ENCODE data around the gene RBFA. TPM values are rescaled to one million over a fixed set of nuclear protein-coding genes. Genes with fewer than 3 reads are reported as not detected.

The RBFA gene
- polyA plus RNA-seq, 1 of the 3 experiments (the other 2 are of a cell fraction): 57.6 TPM

DNA sequence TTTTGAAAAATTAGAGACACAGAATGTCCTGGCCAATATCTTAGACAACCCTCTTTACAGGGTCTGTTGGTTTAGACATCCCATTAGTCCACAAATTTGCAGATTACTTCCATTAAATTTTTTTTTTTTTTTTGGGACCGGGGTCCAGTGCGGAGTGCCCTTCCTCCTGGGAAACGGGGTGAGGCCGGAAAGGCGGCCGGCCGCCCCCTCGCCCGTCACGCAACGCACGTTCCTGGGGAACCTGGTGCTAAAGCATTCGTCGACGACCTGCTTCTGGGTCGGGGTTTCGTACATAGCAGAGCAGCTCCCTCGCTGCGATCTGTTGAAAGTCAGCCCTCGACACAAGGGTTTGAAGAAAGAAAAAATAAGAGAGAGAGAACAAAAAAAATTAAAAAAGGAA, 21.5 kb upstream of the RBFA start:
- CTCF ChIA-PET: no interaction called here

More for the DNA sequence above, 21.5 kb upstream of the RBFA start:
- no peaks in the 10 kb centered on the region for H4K20me1 ChIP-seq (ENCODE audit: insufficient read depth)
- H3K36me3 ChIP-seq (replicated peaks in 1 of 2; ENCODE audit: control insufficient read depth in 1 of 2, insufficient read depth in 2 of 2, low read length in 1 of 2): no peaks in the 10 kb centered on the region
- POLR2A ChIA-PET: no interaction called here
- no peaks in the 10 kb centered on the region for H3K79me2 ChIP-seq (ENCODE audit: insufficient read depth)
- H3K9me2 ChIP-seq: no peaks in the 10 kb centered on the region
- DNase-seq: no peak
- no peak overlapping the region for H3K27ac ChIP-seq (ENCODE audit: low read depth in 2 of 2, low read length in 1 of 2)
- no peak overlapping the region for H3K4me2 ChIP-seq
- no peaks in the 10 kb centered on the region for H3K9me3 ChIP-seq
- no peak overlapping the region for H3K9ac ChIP-seq
- H3K4me3 ChIP-seq (ENCODE audit: low read depth in 2 of 2, low read length in 1 of 2): no peak overlapping the region
- 94% methylated on average over 20 of the region's 20 CpGs for WGBS (ENCODE audit: low lambda C conversion rate)
- H3K27me3 ChIP-seq (ENCODE audit: insufficient read depth): no peaks in the 10 kb centered on the region
- H3F3A ChIP-seq (replicated peaks; ENCODE audit: insufficient read depth): peaks cover 13% of the 10 kb centered on the region
- no peak for TF ChIP-seq NRF1 (IDR thresholded peaks at IDR 0.05; ENCODE audit: low read depth, low read length)
- TF ChIP-seq TCF12 (IDR thresholded peaks at IDR 0.05): no peak
- no peak for TF ChIP-seq CTCF (IDR thresholded peaks at IDR 0.05)
- TF ChIP-seq MAX (IDR thresholded peaks at IDR 0.05; ENCODE audit: low read depth): no peak
- no peak for TF ChIP-seq YY1 (IDR thresholded peaks at IDR 0.05; ENCODE audit: low read depth)
- TF ChIP-seq, protein P1, sequence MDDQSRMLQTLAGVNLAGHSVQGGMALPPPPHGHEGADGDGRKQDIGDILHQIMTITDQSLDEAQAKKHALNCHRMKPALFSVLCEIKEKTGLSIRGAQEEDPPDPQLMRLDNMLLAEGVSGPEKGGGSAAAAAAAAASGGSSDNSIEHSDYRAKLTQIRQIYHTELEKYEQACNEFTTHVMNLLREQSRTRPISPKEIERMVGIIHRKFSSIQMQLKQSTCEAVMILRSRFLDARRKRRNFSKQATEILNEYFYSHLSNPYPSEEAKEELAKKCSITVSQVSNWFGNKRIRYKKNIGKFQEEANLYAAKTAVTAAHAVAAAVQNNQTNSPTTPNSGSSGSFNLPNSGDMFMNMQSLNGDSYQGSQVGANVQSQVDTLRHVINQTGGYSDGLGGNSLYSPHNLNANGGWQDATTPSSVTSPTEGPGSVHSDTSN (IDR thresholded peaks at IDR 0.05): no peak
- no peak for TF ChIP-seq FOSL2 (IDR thresholded peaks at IDR 0.05; ENCODE audit: borderline replicate concordance, low read depth)
- TF ChIP-seq FOXJ3 (CRISPR knock-in tag; IDR thresholded peaks at IDR 0.05): no peak
- no peak for TF ChIP-seq EP300 (IDR thresholded peaks at IDR 0.05; ENCODE audit: borderline replicate concordance in 1 of 2, low read depth in 1 of 2, low read length in 1 of 2)
- TF ChIP-seq RAD21 (IDR thresholded peaks at IDR 0.05; ENCODE audit: low read length): no peak
- no peak for TF ChIP-seq USF2 (IDR thresholded peaks at IDR 0.05; ENCODE audit: borderline replicate concordance, low read depth, low read length)
- no peak for TF ChIP-seq TEAD4 (IDR thresholded peaks at IDR 0.05; ENCODE audit: borderline replicate concordance, insufficient read depth)
- TF ChIP-seq, protein P2, sequence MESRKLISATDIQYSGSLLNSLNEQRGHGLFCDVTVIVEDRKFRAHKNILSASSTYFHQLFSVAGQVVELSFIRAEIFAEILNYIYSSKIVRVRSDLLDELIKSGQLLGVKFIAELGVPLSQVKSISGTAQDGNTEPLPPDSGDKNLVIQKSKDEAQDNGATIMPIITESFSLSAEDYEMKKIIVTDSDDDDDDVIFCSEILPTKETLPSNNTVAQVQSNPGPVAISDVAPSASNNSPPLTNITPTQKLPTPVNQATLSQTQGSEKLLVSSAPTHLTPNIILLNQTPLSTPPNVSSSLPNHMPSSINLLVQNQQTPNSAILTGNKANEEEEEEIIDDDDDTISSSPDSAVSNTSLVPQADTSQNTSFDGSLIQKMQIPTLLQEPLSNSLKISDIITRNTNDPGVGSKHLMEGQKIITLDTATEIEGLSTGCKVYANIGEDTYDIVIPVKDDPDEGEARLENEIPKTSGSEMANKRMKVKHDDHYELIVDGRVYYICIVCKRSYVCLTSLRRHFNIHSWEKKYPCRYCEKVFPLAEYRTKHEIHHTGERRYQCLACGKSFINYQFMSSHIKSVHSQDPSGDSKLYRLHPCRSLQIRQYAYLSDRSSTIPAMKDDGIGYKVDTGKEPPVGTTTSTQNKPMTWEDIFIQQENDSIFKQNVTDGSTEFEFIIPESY (IDR thresholded peaks at IDR 0.05; ENCODE audit: borderline replicate concordance, low read depth): no peak
- TF ChIP-seq, protein P3, sequence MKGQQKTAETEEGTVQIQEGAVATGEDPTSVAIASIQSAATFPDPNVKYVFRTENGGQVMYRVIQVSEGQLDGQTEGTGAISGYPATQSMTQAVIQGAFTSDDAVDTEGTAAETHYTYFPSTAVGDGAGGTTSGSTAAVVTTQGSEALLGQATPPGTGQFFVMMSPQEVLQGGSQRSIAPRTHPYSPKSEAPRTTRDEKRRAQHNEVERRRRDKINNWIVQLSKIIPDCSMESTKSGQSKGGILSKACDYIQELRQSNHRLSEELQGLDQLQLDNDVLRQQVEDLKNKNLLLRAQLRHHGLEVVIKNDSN (IDR thresholded peaks at IDR 0.05; ENCODE audit: borderline replicate concordance, low read depth): no peak
- no peak for TF ChIP-seq MEF2A (IDR thresholded peaks at IDR 0.05; ENCODE audit: borderline replicate concordance, low read depth)
- no peak for TF ChIP-seq SMC3 (IDR thresholded peaks at IDR 0.05; ENCODE audit: low read depth, low read length)
- TF ChIP-seq NFIC (IDR thresholded peaks at IDR 0.05; ENCODE audit: borderline replicate concordance): no peak
- TF ChIP-seq FOXM1 (IDR thresholded peaks at IDR 0.05; ENCODE audit: low read depth): no peak
- TF ChIP-seq EZH2phosphoT487 (IDR thresholded peaks at IDR 0.05; ENCODE audit: borderline replicate concordance, low read depth): no peak
- TF ChIP-seq GABPA (IDR thresholded peaks at IDR 0.05; ENCODE audit: low read depth): no peak
- H2AFZ ChIP-seq (ENCODE audit: low read depth): no peak overlapping the region
- H3K4me1 ChIP-seq (ENCODE audit: control insufficient read depth in 1 of 2, insufficient read depth in 2 of 2, low read depth in 1 of 2, low read length in 1 of 2): peaks cover 0 to 10% of the 10 kb centered on the region in 2 experiments; a peak in 1 of 4 replicates
